HG03354 (cell line): ENCODE measurements around the gene C4BPB.

Source experiments
- ATAC-seq: cut with Tn5 transposase; IDR thresholded peaks from one replicate; pipeline ENCODE4 v1.9.1; 2021; ENCODE audit warnings: mild to moderate bottlenecking; ENCODE audit not compliant: unreplicated experiment, poor library complexity, severe bottlenecking

Gene C4BPB

DNA sequence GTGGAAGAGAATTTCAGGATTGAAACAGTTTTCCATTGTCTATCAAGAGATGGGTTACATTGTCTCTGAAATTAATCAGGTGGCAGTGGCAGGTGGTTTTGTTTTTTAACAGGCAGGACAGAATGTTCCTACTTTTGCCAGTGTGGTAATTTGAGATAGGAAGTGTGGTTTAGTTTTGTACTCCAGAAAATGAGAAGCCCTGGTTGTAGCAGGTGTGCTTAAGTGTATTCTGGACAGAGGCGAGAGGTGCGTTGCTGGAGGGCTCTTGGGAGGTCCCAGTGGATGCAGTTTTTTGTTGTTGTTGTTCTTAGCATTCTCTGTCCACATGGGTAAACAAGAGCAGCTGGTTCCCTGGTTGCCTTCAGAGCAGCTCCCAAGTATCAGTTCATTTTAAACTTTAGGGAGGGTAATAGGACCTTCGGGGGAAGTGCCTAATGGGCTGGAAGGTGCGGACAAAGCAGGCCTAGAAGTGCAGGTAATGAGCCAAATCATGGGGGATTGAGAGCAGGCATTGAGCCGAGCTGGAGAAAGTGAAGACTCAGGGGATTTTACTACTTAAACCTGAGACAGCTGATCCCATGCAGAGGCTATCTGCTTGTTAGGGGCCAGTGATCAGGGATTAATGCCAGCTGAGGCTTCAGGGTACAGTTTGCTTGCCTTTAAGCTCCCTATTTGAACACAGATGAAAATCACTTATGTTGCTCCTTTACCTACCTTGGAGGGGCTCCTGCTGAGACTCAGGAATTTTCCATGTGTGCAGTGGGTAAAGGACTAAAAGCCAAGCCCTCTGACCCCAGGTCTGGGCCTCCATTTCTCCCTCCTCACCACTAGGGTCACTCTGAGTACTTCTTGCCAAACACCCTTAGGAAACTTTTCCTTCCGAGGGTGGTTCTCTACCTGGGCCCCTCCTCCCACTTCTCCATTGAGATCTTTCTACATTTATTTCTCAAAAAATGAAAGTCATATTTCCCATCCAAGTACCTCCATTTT lies 29.5 kb upstream of the C4BPB start:
- ATAC-seq = no peak

DNA sequence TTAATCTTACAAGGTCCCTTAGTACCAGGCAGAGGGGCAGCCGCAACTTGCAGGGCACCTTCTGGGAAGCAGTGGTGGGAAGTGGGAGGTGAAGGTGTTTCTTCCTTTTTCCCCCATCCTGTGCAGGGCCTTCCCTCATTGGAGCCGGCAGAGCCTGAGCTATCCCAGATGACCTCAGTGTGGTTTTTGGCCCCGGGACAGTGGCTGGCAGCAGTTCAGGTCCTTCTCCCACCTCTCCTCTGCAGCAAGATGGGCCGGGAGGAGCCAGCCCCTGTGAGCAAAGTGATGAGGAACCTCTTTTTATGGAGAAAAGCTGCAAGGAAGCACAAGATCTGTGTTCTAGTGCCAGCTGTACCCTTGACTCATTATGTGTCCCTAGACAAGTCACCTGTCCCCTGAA lies 28.8 kb upstream of the C4BPB start:
- ATAC-seq = no peak

DNA sequence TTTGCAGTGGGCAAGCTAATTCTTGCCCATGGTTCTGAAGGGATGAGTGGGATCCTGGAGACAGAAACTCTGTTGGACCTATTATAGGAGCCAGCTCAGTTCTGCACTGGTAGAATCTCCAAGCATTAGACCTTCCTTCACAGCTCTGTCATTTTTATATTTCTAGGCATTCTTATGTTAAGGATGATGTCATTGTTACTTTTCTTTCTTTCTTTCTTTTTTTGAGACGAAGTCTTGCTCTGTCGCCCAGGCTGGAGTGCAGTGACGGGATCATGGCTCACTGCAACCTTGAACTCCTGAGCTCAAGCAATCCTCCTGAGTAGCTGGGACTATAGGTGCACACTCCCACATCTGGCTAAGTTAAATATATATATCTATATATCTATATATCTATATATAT lies 28.1 kb upstream of the C4BPB start:
- ATAC-seq = no peak

DNA sequence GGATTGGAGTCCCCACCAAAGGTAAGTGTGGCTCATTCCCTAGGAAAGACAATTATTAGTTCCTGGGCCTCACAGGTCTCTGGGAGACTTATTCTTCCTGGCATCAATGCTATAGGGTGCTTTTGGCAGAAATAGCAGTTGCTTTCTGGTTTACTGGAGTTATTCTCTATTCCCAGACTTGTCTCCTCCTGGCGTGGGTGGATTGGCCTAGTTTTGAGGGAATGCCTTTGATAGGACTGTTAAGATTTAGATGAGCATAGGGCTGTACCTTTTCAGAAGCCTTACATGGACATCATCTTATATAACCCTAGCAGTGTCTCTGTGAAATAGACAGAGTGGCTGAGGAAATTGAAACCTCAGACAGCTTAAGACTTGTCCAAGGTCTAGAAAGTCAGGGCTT lies 26.6 kb upstream of the C4BPB start:
- ATAC-seq = no peak

DNA sequence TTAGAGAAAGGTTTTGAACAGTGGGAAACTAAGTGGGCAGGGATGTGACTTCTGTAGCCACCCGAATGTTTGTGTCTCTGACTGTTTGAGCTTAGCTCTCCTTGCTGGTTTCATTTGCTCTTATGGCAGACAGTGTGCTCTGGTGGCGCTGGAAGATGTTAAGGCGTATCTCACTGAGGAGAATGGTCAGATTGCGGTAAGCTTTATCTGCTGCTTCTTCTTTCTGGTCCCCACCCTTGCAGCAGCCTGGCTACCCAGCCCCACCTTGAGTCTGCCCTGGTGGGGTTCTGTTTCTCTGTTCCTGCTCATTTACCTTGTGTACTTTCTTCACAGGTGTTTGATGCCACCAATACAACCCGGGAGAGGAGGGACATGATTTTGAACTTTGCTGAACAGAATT lies 25.6 kb upstream of the C4BPB start:
- no peak for ATAC-seq

DNA sequence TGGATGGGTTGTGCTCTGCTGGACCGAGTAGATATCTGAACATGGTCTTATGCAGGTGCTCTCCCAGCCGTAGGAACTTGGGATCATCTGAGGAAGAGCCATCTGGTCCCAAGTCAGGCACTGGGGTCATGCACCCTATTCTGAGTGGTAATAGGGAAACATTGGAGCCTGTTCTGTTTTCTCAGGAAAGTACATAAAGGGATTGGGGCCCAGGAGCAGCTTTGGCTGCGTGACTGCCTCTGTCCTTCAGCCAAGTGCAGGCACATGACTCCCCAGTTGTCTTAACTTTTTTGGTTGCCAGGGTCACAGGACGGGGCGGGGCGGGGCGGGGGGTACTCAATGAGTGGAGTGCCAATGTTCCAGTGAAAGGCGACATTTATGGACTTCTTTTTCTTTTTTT lies 24.1 kb upstream of the C4BPB start:
- no peak for ATAC-seq

DNA sequence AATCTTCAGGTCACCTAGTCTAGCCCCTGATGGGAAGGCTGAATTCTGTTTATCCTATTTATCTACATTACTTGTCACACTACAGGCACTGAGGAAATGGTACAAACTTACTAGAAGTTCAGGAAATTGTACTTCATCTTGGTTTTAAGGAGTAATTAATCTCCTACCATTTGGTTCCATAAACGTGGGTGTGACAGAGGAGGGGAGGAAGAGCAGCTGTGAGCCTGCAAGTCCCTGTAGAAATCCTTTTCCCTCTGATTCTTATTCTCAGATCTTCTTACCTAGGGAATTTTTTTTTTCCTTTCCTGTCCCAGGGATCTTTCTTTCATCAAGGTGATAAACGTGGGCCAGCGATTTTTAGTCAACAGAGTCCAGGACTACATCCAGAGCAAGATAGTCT lies 21.5 kb upstream of the C4BPB start:
- no peak for ATAC-seq

DNA sequence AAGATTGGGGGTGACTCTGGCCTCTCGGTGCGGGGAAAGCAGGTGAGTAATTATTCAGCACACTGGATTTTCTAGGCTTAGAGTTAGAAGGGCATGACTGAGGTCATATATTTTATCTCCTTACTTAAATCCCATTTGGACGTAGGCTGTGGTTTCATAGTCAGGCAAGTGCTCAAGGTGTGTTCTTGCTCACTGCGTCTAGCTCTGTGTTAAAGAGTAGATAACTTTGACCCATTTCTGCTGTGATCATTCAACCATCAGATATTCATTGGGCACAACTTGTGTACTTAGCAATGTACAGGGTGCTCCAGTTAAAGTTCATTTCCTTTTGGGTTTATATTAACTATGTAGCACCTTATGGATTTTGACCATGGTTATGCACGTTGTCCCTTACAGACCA lies 21.0 kb upstream of the C4BPB start:
- no peak for ATAC-seq

DNA sequence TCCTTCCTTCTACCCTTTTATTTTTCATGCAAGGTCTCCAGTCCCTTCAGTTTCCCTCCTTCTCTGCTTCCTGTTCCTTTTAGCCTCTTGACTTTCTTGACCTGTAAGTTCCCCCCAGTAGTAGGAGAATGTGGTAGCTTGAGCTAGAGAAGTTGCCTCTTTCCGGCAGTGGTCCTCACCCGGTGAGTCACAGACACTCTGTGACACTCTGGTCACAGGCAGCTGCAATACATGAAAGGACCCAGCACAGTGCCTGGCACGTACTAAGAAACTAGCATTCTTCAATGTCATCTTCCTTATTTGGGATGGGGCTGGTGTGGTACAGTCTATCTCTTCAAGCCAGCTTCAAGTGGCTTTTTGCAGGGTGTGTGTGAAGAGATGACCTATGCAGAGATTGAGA lies 19.6 kb upstream of the C4BPB start:
- no peak for ATAC-seq

DNA sequence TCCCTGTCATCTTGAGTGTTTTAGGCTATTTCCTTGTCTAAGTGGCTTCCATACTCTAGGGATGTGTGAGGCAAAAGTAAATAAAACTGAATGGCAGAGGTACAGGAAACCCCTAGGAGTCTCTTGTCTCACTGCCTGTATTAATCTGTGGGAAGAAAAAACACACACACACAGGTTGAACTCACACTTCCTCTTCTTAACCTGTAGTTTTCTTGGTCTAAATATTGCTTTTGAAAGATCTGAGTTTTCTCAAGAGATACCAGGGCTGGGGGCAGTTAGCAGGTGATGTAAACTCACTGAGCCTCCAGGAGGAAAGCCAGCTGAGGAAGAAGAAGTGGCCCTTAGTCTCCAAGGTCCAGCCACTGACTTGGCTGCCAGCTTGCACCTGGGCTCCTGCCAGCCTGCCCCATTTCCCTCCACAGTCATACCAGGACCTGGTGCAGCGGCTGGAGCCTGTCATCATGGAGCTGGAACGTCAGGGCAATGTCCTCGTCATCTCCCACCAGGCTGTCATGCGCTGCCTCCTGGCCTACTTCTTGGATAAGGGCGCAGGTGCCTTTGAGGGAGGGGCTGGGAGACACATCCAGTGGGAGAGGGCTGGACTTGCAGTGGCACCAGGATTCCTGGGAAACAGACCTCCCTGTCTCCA lies 18.7 kb upstream of the C4BPB start:
- no peak for ATAC-seq

DNA sequence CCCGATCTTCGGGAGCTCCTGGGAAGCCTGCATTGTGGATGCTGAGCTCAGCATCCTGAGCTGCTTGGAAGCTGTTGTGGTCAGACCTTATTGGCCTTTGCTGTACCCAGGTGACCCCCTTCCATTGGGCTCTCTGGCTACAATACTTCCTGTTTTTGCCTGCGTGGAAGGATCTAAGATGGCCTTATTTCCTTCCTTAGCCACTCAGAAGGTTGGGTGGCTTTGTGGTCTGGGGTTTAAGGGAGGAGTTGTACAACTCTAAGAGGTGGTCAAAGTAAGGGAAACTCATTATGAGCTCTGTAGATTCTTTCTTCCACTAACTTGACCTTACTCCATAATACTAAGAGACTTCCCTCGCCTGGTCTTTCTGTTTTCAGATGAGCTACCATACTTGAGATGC lies 17.8 kb upstream of the C4BPB start:
- ATAC-seq = no peak

DNA sequence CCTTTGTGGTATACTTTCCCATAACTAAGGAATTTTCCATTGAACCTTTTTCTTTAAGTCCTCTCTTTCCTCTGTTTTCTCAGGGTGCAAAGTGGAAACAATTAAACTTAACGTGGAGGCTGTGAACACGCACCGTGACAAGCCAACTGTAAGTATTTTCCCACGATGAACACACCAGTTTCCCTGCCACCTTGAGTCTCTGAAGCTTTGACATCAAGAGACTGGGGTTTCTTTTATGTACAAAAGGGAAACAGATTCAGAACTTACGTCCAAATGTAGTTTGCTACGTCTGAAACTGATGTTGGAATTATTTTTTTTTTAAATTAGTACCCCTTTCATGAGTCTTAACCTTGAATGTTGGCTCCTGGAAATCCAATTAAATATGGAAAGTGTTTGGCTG lies 17.2 kb upstream of the C4BPB start:
- ATAC-seq = no peak

DNA sequence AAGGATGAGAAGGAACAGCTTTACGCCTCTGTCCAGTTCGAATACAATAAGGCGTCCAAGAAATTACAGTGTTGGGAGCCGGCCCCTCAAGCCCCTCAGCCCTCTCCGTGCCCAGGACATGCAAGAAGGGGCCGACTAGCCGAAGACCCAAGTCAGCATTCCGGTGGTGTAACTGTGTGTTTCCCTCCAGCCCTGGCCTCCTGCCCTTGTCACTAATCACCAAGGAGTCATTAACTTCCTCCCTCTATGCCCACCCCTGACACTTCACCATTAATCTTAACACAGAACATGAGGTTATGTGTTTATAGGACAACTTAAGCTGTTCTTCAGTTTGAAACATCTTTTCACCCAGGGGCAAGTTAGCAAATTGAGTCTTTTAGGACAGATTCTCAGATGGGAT lies 16.4 kb upstream of the C4BPB start:
- ATAC-seq = no peak

DNA sequence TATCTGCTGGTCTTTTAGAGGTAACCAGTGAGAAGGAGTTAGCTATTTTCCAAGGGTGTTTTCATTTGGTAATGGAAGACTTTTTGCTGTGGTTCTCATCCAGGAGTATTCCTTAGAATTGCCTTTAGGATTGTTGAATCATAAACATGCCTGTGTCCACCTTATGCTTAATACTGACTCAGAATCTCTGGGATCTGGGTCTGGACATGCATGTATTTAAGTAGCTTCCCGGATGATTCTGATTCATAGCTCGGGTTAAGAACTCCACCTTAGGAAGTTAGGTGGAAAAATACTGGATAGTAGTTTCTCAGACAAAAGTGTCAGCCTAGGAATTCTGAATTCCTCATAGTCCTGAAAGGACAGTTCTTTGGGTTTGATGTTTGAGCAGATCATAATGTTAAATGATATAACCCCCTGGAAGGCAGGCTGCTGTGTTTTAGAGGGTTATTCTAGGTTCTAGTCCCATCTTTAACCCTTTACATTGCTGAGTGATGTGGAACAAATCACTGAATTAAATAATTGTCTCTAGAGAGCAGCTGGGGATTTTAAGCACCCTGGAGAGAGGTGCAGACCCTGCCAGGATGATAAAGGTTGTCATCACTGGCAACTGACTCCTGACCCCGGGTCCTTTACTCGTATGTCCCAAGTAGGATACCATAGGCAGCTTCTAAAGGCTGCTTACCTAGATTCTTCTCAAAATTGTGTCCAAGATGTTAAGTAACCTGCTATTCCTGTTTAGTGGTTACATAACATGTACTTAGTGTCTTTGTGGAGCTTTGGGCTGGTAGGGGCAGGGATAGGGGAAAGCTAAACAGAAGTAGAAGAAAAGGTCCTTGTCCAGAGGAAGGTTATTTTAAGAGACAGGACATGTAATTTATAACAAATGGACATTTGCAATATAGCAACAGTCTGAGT lies 14.5 kb upstream of the C4BPB start:
- no peak for ATAC-seq

DNA sequence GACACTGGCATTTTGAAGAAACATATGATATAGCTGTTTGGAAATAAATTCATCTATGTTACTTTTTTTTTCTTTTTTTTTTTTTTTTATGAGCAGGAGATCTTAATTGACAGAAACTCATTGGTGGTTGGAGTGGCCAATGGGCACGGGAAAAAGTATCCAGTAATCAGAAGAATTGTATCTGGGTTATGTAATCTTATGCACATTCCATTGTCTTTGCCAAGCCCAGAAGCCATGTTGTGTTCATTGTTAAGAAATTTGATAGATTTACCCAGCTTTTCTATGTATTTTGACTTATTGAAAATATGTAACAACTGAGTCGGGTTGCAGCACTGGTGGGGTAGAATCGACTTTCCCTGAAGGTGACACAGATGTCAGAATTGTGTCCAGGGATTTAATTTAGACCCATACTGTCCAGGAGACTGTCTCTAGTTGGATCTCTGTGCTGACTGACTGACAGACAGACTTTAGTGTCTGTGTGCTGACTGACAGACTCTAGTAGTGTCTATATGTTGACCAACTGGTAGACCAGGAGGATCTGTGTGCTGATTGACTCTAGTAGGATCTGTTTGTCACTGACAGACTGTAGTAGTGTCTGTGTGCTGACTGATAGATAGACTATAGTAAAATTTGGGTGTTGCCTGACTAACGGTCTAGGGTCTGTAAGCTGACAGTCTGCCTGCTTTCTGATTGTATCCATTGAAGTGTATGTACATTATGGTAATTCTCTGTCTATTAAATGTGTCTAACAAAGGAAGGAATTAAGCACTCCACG lies 12.3 kb upstream of the C4BPB start:
- ATAC-seq = no peak

DNA sequence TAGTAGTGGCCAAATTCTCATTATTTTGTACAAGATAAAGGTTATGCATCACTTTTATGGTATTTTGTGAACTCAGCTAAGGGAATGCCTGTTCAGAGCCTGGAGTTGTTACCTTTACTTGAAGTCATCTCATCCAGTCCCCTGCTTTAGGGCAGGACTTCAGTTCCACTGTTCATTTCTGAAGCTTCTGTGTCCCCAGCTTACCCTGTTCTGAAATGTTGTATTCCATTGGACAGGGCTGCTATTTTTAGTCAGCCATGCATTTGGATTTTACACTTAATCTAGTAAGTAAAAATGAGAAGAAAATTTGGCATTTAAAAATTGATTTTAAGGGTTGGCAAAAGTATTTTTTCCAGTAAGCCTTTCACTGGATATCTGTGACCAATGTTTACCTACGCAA lies 11.6 kb upstream of the C4BPB start:
- no peak for ATAC-seq

DNA sequence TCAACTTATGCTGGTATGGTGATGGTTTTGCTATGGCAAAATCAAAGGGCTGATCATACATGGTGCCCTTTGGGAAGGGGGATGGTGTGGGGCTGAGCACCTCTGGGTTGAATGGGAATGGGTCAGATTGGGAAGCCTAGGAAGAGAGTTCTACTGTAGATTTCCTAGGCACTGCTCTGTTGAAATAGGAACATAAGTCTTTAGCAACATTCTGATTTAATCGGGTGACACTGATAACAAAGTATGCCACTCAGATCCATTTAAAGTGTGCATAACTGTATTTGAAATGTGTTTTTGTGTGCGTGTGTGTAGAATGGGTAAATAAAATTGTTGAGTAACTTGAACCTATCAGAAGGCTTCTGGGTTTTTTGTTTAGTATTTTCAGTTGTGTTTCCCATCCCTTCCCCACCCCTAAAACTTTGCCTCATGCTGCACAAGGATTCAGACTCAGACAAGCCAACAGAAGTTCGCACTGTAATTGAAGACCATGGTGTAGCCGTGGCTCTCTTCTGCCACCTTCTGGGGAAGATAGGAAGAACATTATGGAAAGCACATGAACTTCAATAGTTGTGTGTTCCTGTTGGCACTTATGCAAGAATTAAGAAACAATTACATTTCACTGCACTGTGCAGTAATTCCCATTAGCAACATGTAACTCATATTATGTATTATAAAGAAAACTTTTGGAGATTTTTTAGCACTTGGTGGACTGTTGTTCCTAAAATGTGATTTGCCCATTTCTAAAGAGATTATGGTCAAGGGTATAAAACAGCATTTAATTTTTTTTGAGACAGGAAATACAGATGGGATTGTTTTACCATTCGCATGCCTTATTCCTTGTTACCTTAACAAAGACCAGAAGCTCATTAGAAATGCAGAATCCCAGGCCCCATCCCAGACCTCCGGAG lies 10.9 kb upstream of the C4BPB start:
- no peak for ATAC-seq

DNA sequence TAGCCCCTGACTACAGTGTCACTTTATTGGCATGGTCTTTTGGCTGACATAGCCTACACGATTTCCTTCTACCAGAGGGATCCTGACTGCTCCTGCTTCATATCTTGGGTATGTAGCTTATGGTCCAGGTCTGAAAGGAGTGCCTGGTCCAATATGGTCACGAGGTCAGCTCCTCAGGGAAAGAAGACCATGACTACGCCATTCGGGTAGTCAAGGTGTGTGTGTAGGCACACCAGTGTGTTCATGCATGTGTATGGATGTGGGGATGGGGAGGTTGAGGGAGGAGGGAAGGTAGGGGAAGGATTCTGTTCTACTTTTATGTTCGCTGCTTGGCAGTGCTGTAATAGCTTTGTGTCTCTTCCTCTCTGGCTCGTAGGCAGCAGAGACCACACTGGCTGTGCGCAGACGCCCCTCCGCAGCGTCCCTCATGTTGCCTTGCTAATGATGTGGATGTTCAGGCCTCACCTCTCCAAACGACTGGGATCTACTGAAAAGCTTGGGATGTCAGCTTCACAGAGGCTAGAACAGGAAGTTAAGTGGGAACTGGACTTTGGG lies 10.0 kb upstream of the C4BPB start:
- no peak for ATAC-seq
